ENCODE measurements around the gene NLK.

DNA sequence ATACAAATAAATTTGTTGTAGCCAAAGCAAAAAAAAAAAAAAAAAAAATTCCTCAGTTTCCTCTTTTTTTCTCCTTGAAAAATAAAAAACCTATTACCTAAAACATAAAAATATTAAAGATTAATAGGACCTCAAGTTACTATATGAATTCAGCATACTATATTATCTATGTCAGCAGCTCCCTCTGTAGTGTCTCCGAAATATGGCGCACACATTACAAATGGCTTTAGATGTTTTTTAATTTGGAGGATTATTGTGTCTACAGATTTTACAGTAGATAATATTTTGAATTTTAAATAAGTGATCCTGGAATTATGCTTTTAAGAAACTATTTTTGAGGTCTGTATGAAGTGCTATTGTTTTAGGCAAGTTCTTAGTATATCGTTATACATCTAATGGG, 94.4 kb downstream of the NLK start:
- TF ChIP-seq, protein P1, sequence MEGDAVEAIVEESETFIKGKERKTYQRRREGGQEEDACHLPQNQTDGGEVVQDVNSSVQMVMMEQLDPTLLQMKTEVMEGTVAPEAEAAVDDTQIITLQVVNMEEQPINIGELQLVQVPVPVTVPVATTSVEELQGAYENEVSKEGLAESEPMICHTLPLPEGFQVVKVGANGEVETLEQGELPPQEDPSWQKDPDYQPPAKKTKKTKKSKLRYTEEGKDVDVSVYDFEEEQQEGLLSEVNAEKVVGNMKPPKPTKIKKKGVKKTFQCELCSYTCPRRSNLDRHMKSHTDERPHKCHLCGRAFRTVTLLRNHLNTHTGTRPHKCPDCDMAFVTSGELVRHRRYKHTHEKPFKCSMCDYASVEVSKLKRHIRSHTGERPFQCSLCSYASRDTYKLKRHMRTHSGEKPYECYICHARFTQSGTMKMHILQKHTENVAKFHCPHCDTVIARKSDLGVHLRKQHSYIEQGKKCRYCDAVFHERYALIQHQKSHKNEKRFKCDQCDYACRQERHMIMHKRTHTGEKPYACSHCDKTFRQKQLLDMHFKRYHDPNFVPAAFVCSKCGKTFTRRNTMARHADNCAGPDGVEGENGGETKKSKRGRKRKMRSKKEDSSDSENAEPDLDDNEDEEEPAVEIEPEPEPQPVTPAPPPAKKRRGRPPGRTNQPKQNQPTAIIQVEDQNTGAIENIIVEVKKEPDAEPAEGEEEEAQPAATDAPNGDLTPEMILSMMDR (conservative IDR thresholded peaks at IDR 0.05 in 1 of 2, IDR thresholded peaks at IDR 0.05 in 1 of 2; ENCODE audit: low read depth in 1 of 2, low read length in 2 of 2) = no peak
- TF ChIP-seq EZH2 (IDR thresholded peaks at IDR 0.05; ENCODE audit: low read length, missing control alignments) = no peak

All from fibroblast of lung (primary cell).